Measurements from ENCODE around the gene ALDH1A3. TPM values are rescaled to one million over a fixed set of nuclear protein-coding genes. Genes with fewer than 3 reads are reported as not detected.

ALDH1A3 gene
- total RNA-seq, 1 experiment from 2014 or later, result 983 TPM

GRCh38 chr15:100944244-100944895 is 64.7 kb downstream of the ALDH1A3 start:
- Mint-ChIP-seq H3K36me3 (ENCODE audit: insufficient read depth, unreplicated experiment) (no peaks in the 10 kb centered on the region), H3K27me3 (ENCODE audit: unreplicated experiment) (no peaks in the 10 kb centered on the region), H3K4me3 (ENCODE audit: low read depth, unreplicated experiment) (no peak overlapping the region), H3K9me3 (ENCODE audit: low read depth, unreplicated experiment) (no peaks in the 10 kb centered on the region), H3K27ac (ENCODE audit: unreplicated experiment) (no peak overlapping the region), H3K4me1 (ENCODE audit: low read depth, unreplicated experiment) (no peaks in the 10 kb centered on the region)
- CTCF ChIA-PET, result interaction anchor here (0.6 kb wide), 1 partner anchor 1873 kb away, joined by 8 read pairs; no protein-coding TSS in a partner anchor
- TF ChIP-seq CTCF (IDR thresholded peaks at IDR 0.05; ENCODE audit: unreplicated experiment), result no peak
- BruUV-seq (replicated peaks), result no TSS peak
- intact Hi-C loops (cut with micrococcal nuclease; ENCODE audit: unreplicated experiment), result no loop called here
- no peak for DNase-seq

- no TSS peak for BruUV-seq (replicated peaks)
- no peaks in the 10 kb centered on the region for H3K36me3 Mint-ChIP-seq (ENCODE audit: insufficient read depth, unreplicated experiment)
- no peak overlapping the region for H3K27ac Mint-ChIP-seq (ENCODE audit: unreplicated experiment)
Observed at GRCh38 chr15:100944986-100945385, 65.4 kb downstream of the ALDH1A3 start.

GRCh38 chr15:100947760-100948429 is 68.3 kb downstream of the ALDH1A3 start:
- no peak for TF ChIP-seq CTCF (IDR thresholded peaks at IDR 0.05; ENCODE audit: unreplicated experiment)
- no peaks in the 10 kb centered on the region for H3K9me3 Mint-ChIP-seq (ENCODE audit: low read depth, unreplicated experiment)
- H3K27me3 Mint-ChIP-seq (ENCODE audit: unreplicated experiment), result no peaks in the 10 kb centered on the region
- no TSS peak for BruUV-seq (replicated peaks)
- intact Hi-C loops (cut with micrococcal nuclease; ENCODE audit: unreplicated experiment), result no loop called here
- CTCF ChIA-PET, result no interaction called here
- H3K4me3 Mint-ChIP-seq (ENCODE audit: low read depth, unreplicated experiment), result no peak overlapping the region
- DNase-seq, result no peak
- no peaks in the 10 kb centered on the region for H3K36me3 Mint-ChIP-seq (ENCODE audit: insufficient read depth, unreplicated experiment)
- H3K27ac Mint-ChIP-seq (ENCODE audit: unreplicated experiment), result no peak overlapping the region
- H3K4me1 Mint-ChIP-seq (ENCODE audit: low read depth, unreplicated experiment), result no peaks in the 10 kb centered on the region

More at GRCh38 chr15:100944986-100945385, 65.4 kb downstream of the ALDH1A3 start:
- no peaks in the 10 kb centered on the region for H3K27me3 Mint-ChIP-seq (ENCODE audit: unreplicated experiment)
- H3K9me3 Mint-ChIP-seq (ENCODE audit: low read depth, unreplicated experiment), result no peaks in the 10 kb centered on the region
- no peak for TF ChIP-seq CTCF (IDR thresholded peaks at IDR 0.05; ENCODE audit: unreplicated experiment)
- H3K4me1 Mint-ChIP-seq (ENCODE audit: low read depth, unreplicated experiment), result no peaks in the 10 kb centered on the region
- H3K4me3 Mint-ChIP-seq (ENCODE audit: low read depth, unreplicated experiment), result no peak overlapping the region
- DNase-seq, result no peak
- CTCF ChIA-PET, result interaction anchor here (0.7 kb wide), 1 partner anchor 62 kb away, joined by 4 read pairs; no protein-coding TSS in a partner anchor
- intact Hi-C loops (cut with micrococcal nuclease; ENCODE audit: unreplicated experiment), result no loop called here

GRCh38 chr15:100948430-100948762 is 68.8 kb downstream of the ALDH1A3 start:
- Mint-ChIP-seq H3K27ac (ENCODE audit: unreplicated experiment) (no peak overlapping the region), H3K36me3 (ENCODE audit: insufficient read depth, unreplicated experiment) (no peaks in the 10 kb centered on the region)
- CTCF ChIA-PET, result no interaction called here

More at GRCh38 chr15:100948430-100948762, 68.8 kb downstream of the ALDH1A3 start:
- BruUV-seq (replicated peaks), result no TSS peak
- H3K4me1 Mint-ChIP-seq (ENCODE audit: low read depth, unreplicated experiment), result no peaks in the 10 kb centered on the region
- intact Hi-C loops (cut with micrococcal nuclease; ENCODE audit: unreplicated experiment), result no loop called here
- DNase-seq, result no peak
- H3K9me3 Mint-ChIP-seq (ENCODE audit: low read depth, unreplicated experiment), result no peaks in the 10 kb centered on the region
- TF ChIP-seq CTCF (IDR thresholded peaks at IDR 0.05; ENCODE audit: unreplicated experiment), result no peak
- no peak overlapping the region for H3K4me3 Mint-ChIP-seq (ENCODE audit: low read depth, unreplicated experiment)
- H3K27me3 Mint-ChIP-seq (ENCODE audit: unreplicated experiment), result no peaks in the 10 kb centered on the region
